Activated naive CD4-positive, alpha-beta T cell treated with anti-CD3 and anti-CD28 coated beads, Interleukin-2, amount 50 U/mL, for 24 hours (primary cell): ENCODE results near the gene H1-8.
"Not testable (repeated sequence)": the region's sequence is repeated elsewhere in the genome, so short reads cannot be mapped to it uniquely, and the experiment has no call there.

Source experiments
- H3K27ac Mint-ChIP-seq: one replicate; pipeline ENCODE4 v1.8.0; 2021; ENCODE audit warnings: mild to moderate bottlenecking, mixed read lengths
- H3K27me3 Mint-ChIP-seq: one replicate; pipeline ENCODE4 v1.8.0; 2021; ENCODE audit warnings: mixed read lengths
- H3K36me3 Mint-ChIP-seq: one replicate; pipeline ENCODE4 v1.8.0; 2021; ENCODE audit warnings: mixed read lengths
- H3K4me1 Mint-ChIP-seq: one replicate; pipeline ENCODE4 v1.8.0; 2021; ENCODE audit warnings: mixed read lengths
- H3K4me3 Mint-ChIP-seq: one replicate; pipeline ENCODE4 v1.8.0; 2021; ENCODE audit warnings: mild to moderate bottlenecking, mixed read lengths
- H3K9me3 Mint-ChIP-seq: one replicate; pipeline ENCODE4 v1.8.0; 2021; ENCODE audit warnings: mixed read lengths

The H1-8 gene

GRCh38 chr3:129536804-129537203, 6.2 kb upstream of the H1-8 start:
- H3K36me3 Mint-ChIP-seq = no peaks in the 10 kb centered on the region
- no peaks in the 10 kb centered on the region for H3K9me3 Mint-ChIP-seq
- H3K27me3 Mint-ChIP-seq = no peaks in the 10 kb centered on the region
- H3K4me3 Mint-ChIP-seq = no peak overlapping the region
- no peak overlapping the region for H3K27ac Mint-ChIP-seq
- H3K4me1 Mint-ChIP-seq = no peaks in the 10 kb centered on the region

GRCh38 chr3:129539206-129539605, 3.8 kb upstream of the H1-8 start:
- H3K9me3 Mint-ChIP-seq = no peaks in the 10 kb centered on the region
- H3K36me3 Mint-ChIP-seq = no peaks in the 10 kb centered on the region
- H3K4me3 Mint-ChIP-seq = no peak overlapping the region
- no peak overlapping the region for H3K27ac Mint-ChIP-seq
- H3K4me1 Mint-ChIP-seq = no peaks in the 10 kb centered on the region
- no peaks in the 10 kb centered on the region for H3K27me3 Mint-ChIP-seq

- no peaks in the 10 kb centered on the region for H3K36me3 Mint-ChIP-seq
- no peak overlapping the region for H3K4me3 Mint-ChIP-seq
- H3K27me3 Mint-ChIP-seq = no peaks in the 10 kb centered on the region
- H3K4me1 Mint-ChIP-seq = no peaks in the 10 kb centered on the region
- no peaks in the 10 kb centered on the region for H3K9me3 Mint-ChIP-seq
- H3K27ac Mint-ChIP-seq = no peak overlapping the region
Measured at GRCh38 chr3:129540776-129541516, 2.0 kb upstream of the H1-8 start.

GRCh38 chr3:129542747-129543146, 228 bp upstream of the H1-8 start:
- Mint-ChIP-seq H3K27ac (no peak overlapping the region), H3K36me3 (no peaks in the 10 kb centered on the region), H3K27me3 (no peaks in the 10 kb centered on the region), H3K9me3 (no peaks in the 10 kb centered on the region), H3K4me3 (no peak overlapping the region), H3K4me1 (no peaks in the 10 kb centered on the region)

GRCh38 chr3:129543999-129544398, 1.0 kb downstream of the H1-8 start:
- no peaks in the 10 kb centered on the region for H3K27me3 Mint-ChIP-seq
- no peaks in the 10 kb centered on the region for H3K9me3 Mint-ChIP-seq
- H3K36me3 Mint-ChIP-seq = no peaks in the 10 kb centered on the region
- no peaks in the 10 kb centered on the region for H3K4me1 Mint-ChIP-seq
- H3K27ac Mint-ChIP-seq = no peak overlapping the region
- H3K4me3 Mint-ChIP-seq = no peak overlapping the region

GRCh38 chr3:129545951-129546350, 3.0 kb downstream of the H1-8 start:
- not testable (repeated sequence) for H3K4me3 Mint-ChIP-seq, H3K4me1 Mint-ChIP-seq, H3K9me3 Mint-ChIP-seq, H3K27me3 Mint-ChIP-seq, H3K36me3 Mint-ChIP-seq, H3K27ac Mint-ChIP-seq

GRCh38 chr3:129547241-129547640, 4.3 kb downstream of the H1-8 start:
- Mint-ChIP-seq H3K9me3 (no peaks in the 10 kb centered on the region), H3K36me3 (no peaks in the 10 kb centered on the region), H3K27ac (no peak overlapping the region), H3K4me3 (no peak overlapping the region), H3K4me1 (no peaks in the 10 kb centered on the region), H3K27me3 (no peaks in the 10 kb centered on the region)

- no peak overlapping the region for H3K27ac Mint-ChIP-seq
- no peaks in the 10 kb centered on the region for H3K4me1 Mint-ChIP-seq
- no peaks in the 10 kb centered on the region for H3K36me3 Mint-ChIP-seq
Measured at GRCh38 chr3:129548104-129548965, 5.4 kb downstream of the H1-8 start.

GRCh38 chr3:129549006-129549800, 6.2 kb downstream of the H1-8 start:
- no peak overlapping the region for H3K4me3 Mint-ChIP-seq
- peaks cover 7% of the 10 kb centered on the region for H3K4me1 Mint-ChIP-seq
- no peak overlapping the region for H3K27ac Mint-ChIP-seq
- no peaks in the 10 kb centered on the region for H3K9me3 Mint-ChIP-seq
- H3K27me3 Mint-ChIP-seq = no peaks in the 10 kb centered on the region
- H3K36me3 Mint-ChIP-seq = no peaks in the 10 kb centered on the region

More at GRCh38 chr3:129548104-129548965, 5.4 kb downstream of the H1-8 start:
- Mint-ChIP-seq H3K27me3 (no peaks in the 10 kb centered on the region), H3K4me3 (no peak overlapping the region), H3K9me3 (no peaks in the 10 kb centered on the region)

- no peak overlapping the region for H3K4me3 Mint-ChIP-seq
- no peak overlapping the region for H3K27ac Mint-ChIP-seq
- H3K27me3 Mint-ChIP-seq = no peaks in the 10 kb centered on the region
- H3K9me3 Mint-ChIP-seq = no peaks in the 10 kb centered on the region
- H3K36me3 Mint-ChIP-seq = no peaks in the 10 kb centered on the region
- H3K4me1 Mint-ChIP-seq = peaks cover 7% of the 10 kb centered on the region
Measured at GRCh38 chr3:129549805-129550204, 6.8 kb downstream of the H1-8 start.

GRCh38 chr3:129552287-129553050, 9.5 kb downstream of the H1-8 start:
- no peak overlapping the region for H3K4me3 Mint-ChIP-seq
- H3K36me3 Mint-ChIP-seq = no peaks in the 10 kb centered on the region
- no peaks in the 10 kb centered on the region for H3K27me3 Mint-ChIP-seq
- H3K9me3 Mint-ChIP-seq = no peaks in the 10 kb centered on the region
- H3K27ac Mint-ChIP-seq = no peak overlapping the region
- peaks cover 7% of the 10 kb centered on the region for H3K4me1 Mint-ChIP-seq

GRCh38 chr3:129553171-129553570, 10.2 kb downstream of the H1-8 start:
- Mint-ChIP-seq H3K27ac (no peak overlapping the region), H3K4me3 (no peak overlapping the region), H3K27me3 (no peaks in the 10 kb centered on the region), H3K9me3 (no peaks in the 10 kb centered on the region), H3K36me3 (no peaks in the 10 kb centered on the region), H3K4me1 (peaks cover 7% of the 10 kb centered on the region)

- H3K4me1 Mint-ChIP-seq = peaks cover 7% of the 10 kb centered on the region
- no peaks in the 10 kb centered on the region for H3K27me3 Mint-ChIP-seq
- no peaks in the 10 kb centered on the region for H3K9me3 Mint-ChIP-seq
- no peaks in the 10 kb centered on the region for H3K36me3 Mint-ChIP-seq
- no peak overlapping the region for H3K4me3 Mint-ChIP-seq
- H3K27ac Mint-ChIP-seq = no peak overlapping the region
Measured at GRCh38 chr3:129553719-129554118, 10.7 kb downstream of the H1-8 start.

GRCh38 chr3:129554356-129555152, 11.6 kb downstream of the H1-8 start:
- peaks cover 7% of the 10 kb centered on the region for H3K4me1 Mint-ChIP-seq
- no peak overlapping the region for H3K27ac Mint-ChIP-seq
- H3K4me3 Mint-ChIP-seq = no peak overlapping the region
- H3K9me3 Mint-ChIP-seq = no peaks in the 10 kb centered on the region
- H3K36me3 Mint-ChIP-seq = no peaks in the 10 kb centered on the region
- H3K27me3 Mint-ChIP-seq = no peaks in the 10 kb centered on the region
